ENCODE measurements around the gene UQCR11.

The UQCR11 gene

GRCh38 chr19:1622007-1622406 is 16.7 kb upstream of the UQCR11 start:
- H3K4me2 ChIP-seq = peak overlapping the region in 6 of 11 experiments; percentile 67 to 79 (median 73); a peak in 10 of 22 replicates
- no peaks in the 10 kb centered on the region for H3K27me3 ChIP-seq
- peaks cover 40 to 99% (median 92%) of the 10 kb centered on the region in 10 experiments for H3K4me1 ChIP-seq
- no peak overlapping the region for H3K4me3 ChIP-seq
- no peaks in the 10 kb centered on the region for H3K9me3 ChIP-seq (replicated peaks in 1 of 11)
- peaks cover 60 to 100% (median 90%) of the 10 kb centered on the region in 11 experiments for H3K36me3 ChIP-seq
- H3K27ac ChIP-seq = peak overlapping the region in 1 of 11 experiments; percentile 17; a peak in 1 of 22 replicates
- peaks cover 23 to 99% (median 81%) of the 10 kb centered on the region in 11 experiments; a peak in 21 of 22 replicates for H4K20me1 ChIP-seq
- H3K9ac ChIP-seq = peak overlapping the region in 3 of 11 experiments; percentile 64 to 65 (median 65); a peak in 3 of 22 replicates
- no peak for TF ChIP-seq Cebpa-rat (IDR thresholded peaks at IDR 0.05)

GRCh38 chr19:1621574-1621973 is 16.3 kb upstream of the UQCR11 start:
- Histone ChIP-seq H3K36me3 (peaks cover 63 to 100% (median 88%) of the 10 kb centered on the region in 11 experiments), H3K9ac (peak overlapping the region in 7 of 11 experiments; percentile 10 to 65 (median 51); a peak in 12 of 22 replicates), H3K27ac (peak overlapping the region in 8 of 11 experiments; percentile 11 to 68 (median 42); a peak in 11 of 22 replicates), H3K4me1 (peaks cover 42 to 100% (median 93%) of the 10 kb centered on the region in 10 experiments), H3K4me3 (no peak overlapping the region), H3K9me3 (replicated peaks in 1 of 11) (no peaks in the 10 kb centered on the region), H3K4me2 (peak overlapping the region in 8 of 11 experiments; percentile 57 to 78 (median 68); a peak in 15 of 22 replicates), H4K20me1 (peaks cover 27 to 99% (median 81%) of the 10 kb centered on the region in 11 experiments; a peak in 21 of 22 replicates), H3K27me3 (no peaks in the 10 kb centered on the region)
- no peak for TF ChIP-seq Cebpa-rat (IDR thresholded peaks at IDR 0.05)

GRCh38 chr19:1621021-1621420 is 15.8 kb upstream of the UQCR11 start:
- H3K27ac ChIP-seq = peak overlapping the region in 8 of 11 experiments; percentile 11 to 68 (median 42); a peak in 14 of 22 replicates
- H3K9me3 ChIP-seq (replicated peaks in 1 of 11) = no peaks in the 10 kb centered on the region
- peaks cover 27 to 99% (median 76%) of the 10 kb centered on the region in 11 experiments; a peak in 21 of 22 replicates for H4K20me1 ChIP-seq
- peaks cover 57 to 97% (median 88%) of the 10 kb centered on the region in 11 experiments for H3K36me3 ChIP-seq
- no peaks in the 10 kb centered on the region for H3K27me3 ChIP-seq
- H3K4me1 ChIP-seq = peaks cover 41 to 99% (median 95%) of the 10 kb centered on the region in 10 experiments
- H3K4me2 ChIP-seq = peak overlapping the region in 10 of 11 experiments; percentile 16 to 78 (median 65); a peak in 17 of 22 replicates
- TF ChIP-seq Cebpa-rat (IDR thresholded peaks at IDR 0.05) = no peak
- peak overlapping the region in 9 of 11 experiments; percentile 10 to 65 (median 49); a peak in 12 of 22 replicates for H3K9ac ChIP-seq
- no peak overlapping the region for H3K4me3 ChIP-seq

GRCh38 chr19:1620502-1620901 is 15.2 kb upstream of the UQCR11 start:
- Histone ChIP-seq H3K4me1 (peaks cover 37 to 99% (median 95%) of the 10 kb centered on the region in 10 experiments), H3K27ac (peak overlapping the region in 3 of 11 experiments; percentile 4 to 68 (median 22); a peak in 5 of 22 replicates), H3K27me3 (no peaks in the 10 kb centered on the region), H3K9ac (peak overlapping the region in 4 of 11 experiments; percentile 2 to 64 (median 35); a peak in 4 of 22 replicates), H3K36me3 (peaks cover 56 to 97% (median 88%) of the 10 kb centered on the region in 11 experiments), H3K9me3 (replicated peaks in 1 of 11) (no peaks in the 10 kb centered on the region), H3K4me3 (no peak overlapping the region), H3K4me2 (peak overlapping the region in 8 of 11 experiments; percentile 17 to 78 (median 68); a peak in 11 of 22 replicates), H4K20me1 (peaks cover 27 to 99% (median 76%) of the 10 kb centered on the region in 11 experiments; a peak in 21 of 22 replicates)
- no peak for TF ChIP-seq Cebpa-rat (IDR thresholded peaks at IDR 0.05)

DNA sequence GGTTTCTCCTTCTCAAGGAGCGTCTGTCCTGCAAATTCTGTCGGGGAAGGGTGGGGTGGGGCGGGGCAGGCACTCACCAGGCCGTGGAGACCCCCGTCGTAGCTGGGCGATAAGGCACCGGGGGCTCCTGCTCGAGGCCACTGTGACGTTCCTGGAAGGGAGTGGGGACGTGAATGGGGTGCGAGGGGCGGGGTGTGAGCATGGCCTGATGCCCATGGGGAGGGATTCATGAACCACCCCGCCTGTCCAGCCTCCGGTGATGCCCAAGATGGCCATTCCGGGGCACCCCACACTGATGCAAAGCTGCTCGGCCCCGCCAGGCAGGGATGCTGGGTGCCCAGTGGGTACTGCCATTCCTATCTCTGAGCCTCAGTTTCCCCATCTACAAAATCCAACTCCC is 14.4 kb upstream of the UQCR11 start:
- H3K4me1 ChIP-seq = peaks cover 29 to 99% (median 95%) of the 10 kb centered on the region in 10 experiments
- no peaks in the 10 kb centered on the region for H3K27me3 ChIP-seq
- no peak overlapping the region for H3K4me3 ChIP-seq
- H3K27ac ChIP-seq = no peak overlapping the region
- no peaks in the 10 kb centered on the region for H3K9me3 ChIP-seq (replicated peaks in 1 of 11)
- peak overlapping the region in 6 of 11 experiments; percentile 17 to 78 (median 70); a peak in 7 of 22 replicates for H3K4me2 ChIP-seq
- peaks cover 27 to 99% (median 76%) of the 10 kb centered on the region in 11 experiments; a peak in 21 of 22 replicates for H4K20me1 ChIP-seq
- H3K9ac ChIP-seq = 0 out of 22 replicates have a peak overlapping the region, but pooled peaks of 3 of the 11 experiments have one; percentile 2 to 44 (median 9)
- H3K36me3 ChIP-seq = peaks cover 57 to 97% (median 90%) of the 10 kb centered on the region in 11 experiments
- no peak for TF ChIP-seq Cebpa-rat (IDR thresholded peaks at IDR 0.05)

DNA sequence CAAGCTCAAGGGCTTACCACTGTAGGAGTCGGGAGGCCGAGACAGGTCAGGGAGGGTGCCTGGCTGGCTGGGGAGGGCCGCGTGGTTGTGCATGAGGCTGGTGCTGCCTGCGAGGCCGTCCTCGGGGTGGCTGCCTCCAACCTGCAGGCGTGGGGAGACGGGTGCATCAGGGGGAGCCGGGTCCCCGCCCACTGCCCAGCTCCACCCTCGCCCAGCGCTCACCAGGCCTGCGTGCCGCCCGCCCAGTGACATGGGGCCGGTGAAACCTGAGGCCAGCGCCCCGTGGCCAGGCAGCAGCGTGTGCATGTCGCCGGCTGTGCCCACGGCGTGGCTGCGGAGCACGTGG is 13.8 kb upstream of the UQCR11 start:
- peaks cover 27 to 100% (median 80%) of the 10 kb centered on the region in 11 experiments; a peak in 21 of 22 replicates for H4K20me1 ChIP-seq
- peak overlapping the region in 10 of 11 experiments; percentile 2 to 55 (median 32); a peak in 12 of 22 replicates for H3K4me2 ChIP-seq
- no peak overlapping the region for H3K4me3 ChIP-seq
- no peak for TF ChIP-seq Cebpa-rat (IDR thresholded peaks at IDR 0.05)
- no peaks in the 10 kb centered on the region for H3K27me3 ChIP-seq
- H3K27ac ChIP-seq = no peak overlapping the region; a peak in 1 of 22 replicates
- H3K36me3 ChIP-seq = peaks cover 59 to 99% (median 90%) of the 10 kb centered on the region in 11 experiments
- no peak overlapping the region for H3K9ac ChIP-seq
- no peaks in the 10 kb centered on the region for H3K9me3 ChIP-seq (replicated peaks in 1 of 11)
- peaks cover 25 to 99% (median 96%) of the 10 kb centered on the region in 10 experiments; a peak in 19 of 20 replicates for H3K4me1 ChIP-seq

DNA sequence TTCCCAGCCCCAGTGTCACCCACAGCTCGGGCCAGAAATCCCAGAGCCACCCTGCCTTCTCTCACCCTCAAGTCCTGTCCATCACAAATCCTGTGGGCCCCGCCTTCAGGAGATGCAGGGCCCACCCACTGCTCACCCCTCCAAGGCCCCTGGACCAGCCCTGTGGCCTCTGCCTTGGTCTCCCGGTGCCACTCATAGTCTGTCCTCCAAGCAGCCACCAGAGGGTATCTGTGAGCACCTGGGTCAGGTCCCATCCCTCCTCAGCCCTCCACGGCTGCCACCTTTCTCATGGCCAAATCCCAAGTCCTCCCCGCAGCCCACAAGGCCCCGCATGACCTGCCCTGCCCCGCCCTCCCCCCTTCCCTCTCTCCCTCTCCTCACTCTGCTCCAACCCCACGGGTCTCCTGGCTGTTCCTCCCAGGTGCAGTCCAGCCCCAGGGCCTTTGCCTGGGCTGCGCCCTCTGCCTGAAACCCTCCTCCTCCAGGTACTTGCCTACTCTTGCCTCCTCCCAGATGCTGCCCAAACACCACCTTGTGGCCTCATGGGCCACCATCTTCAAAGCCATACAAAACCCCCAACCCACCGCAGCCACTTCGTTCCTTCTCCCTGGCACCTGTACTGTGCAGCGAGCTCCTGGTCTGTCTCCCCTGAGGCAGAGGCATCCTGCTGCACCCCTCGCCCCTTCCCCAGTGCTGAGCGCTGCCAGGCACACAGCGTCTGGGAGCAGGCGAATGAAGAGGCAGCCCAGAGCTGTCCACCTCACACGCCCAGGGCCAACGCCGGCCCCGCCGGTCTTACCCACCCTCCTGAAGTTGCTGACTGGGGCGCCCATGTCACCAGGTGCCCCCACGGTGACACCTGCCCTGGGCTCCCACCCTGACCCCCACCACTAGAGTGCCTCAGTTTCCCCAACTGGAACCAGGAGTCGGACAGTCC is 13.2 kb upstream of the UQCR11 start:
- peaks cover 18 to 99% (median 96%) of the 10 kb centered on the region in 10 experiments; a peak in 19 of 20 replicates for H3K4me1 ChIP-seq
- no peaks in the 10 kb centered on the region for H3K9me3 ChIP-seq (replicated peaks in 1 of 11)

DNA sequence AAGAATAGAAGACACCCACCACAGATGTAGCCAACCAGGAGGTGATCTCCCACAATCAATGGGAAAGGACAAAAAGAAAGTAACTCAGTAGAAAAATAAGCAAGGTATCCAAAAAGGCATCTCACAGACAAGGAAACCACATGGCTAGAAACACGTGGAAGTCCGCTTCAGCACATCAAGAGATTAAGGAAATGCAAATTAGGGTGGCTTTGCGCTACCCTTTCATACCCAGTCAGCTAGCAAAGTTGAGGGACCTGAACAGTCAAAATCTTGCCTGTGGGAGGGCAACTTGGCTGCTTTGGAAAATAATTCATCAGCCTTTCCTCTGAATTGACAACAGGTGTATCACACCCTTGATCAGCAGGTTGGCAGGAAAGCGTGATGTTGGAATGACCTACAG is 11.6 kb upstream of the UQCR11 start:
- H3K4me2 ChIP-seq = peak overlapping the region; percentile 1 to 55 (median 31); a peak in 16 of 22 replicates
- no peaks in the 10 kb centered on the region for H3K27me3 ChIP-seq
- peaks cover 17 to 99% (median 94%) of the 10 kb centered on the region in 10 experiments; a peak in 19 of 20 replicates for H3K4me1 ChIP-seq
- H3K9ac ChIP-seq = no peak overlapping the region
- peaks cover 27 to 100% (median 86%) of the 10 kb centered on the region in 11 experiments; a peak in 21 of 22 replicates for H4K20me1 ChIP-seq
- H3K4me3 ChIP-seq = no peak overlapping the region
- H3K36me3 ChIP-seq = peaks cover 49 to 98% (median 88%) of the 10 kb centered on the region in 11 experiments
- TF ChIP-seq Cebpa-rat (IDR thresholded peaks at IDR 0.05) = no peak
- no peak overlapping the region for H3K27ac ChIP-seq
- no peaks in the 10 kb centered on the region for H3K9me3 ChIP-seq (replicated peaks in 1 of 11)

More for the DNA sequence above, 13.2 kb upstream of the UQCR11 start:
- H3K4me2 ChIP-seq = peak overlapping the region; percentile 1 to 55 (median 33); a peak in 19 of 22 replicates
- TF ChIP-seq Cebpa-rat (IDR thresholded peaks at IDR 0.05) = no peak
- peak overlapping the region in 1 of 11 experiments; percentile 29; a peak in 1 of 22 replicates for H3K27ac ChIP-seq
- H4K20me1 ChIP-seq = peaks cover 27 to 100% (median 81%) of the 10 kb centered on the region in 11 experiments; a peak in 21 of 22 replicates
- peaks cover 53 to 99% (median 90%) of the 10 kb centered on the region in 11 experiments for H3K36me3 ChIP-seq
- peak overlapping the region in 5 of 11 experiments; percentile 16 to 50 (median 31); a peak in 2 of 22 replicates for H3K9ac ChIP-seq
- no peak overlapping the region for H3K4me3 ChIP-seq
- H3K27me3 ChIP-seq = no peaks in the 10 kb centered on the region

Data from BLaER1 treated with 17β-estradiol and CSF1 and Interleukin-3, amounts not matched to agents 10 nM and 100 nM (cell line).